HG03159 (cell line): ENCODE data around the gene WDTC1.
"Not testable (repeated sequence)": the region's sequence is repeated elsewhere in the genome, so short reads cannot be mapped to it uniquely, and the experiment has no call there.

Experiments
- ATAC-seq: cut with Tn5 transposase; IDR thresholded peaks from one replicate; pipeline ENCODE4 v1.9.1; 2021; ENCODE audit warnings: mild to moderate bottlenecking, moderate library complexity; ENCODE audit not compliant: unreplicated experiment

WDTC1 gene

GRCh38 chr1:27243665-27244064 lies 9.2 kb downstream of the WDTC1 start:
- ATAC-seq = not testable (repeated sequence)

- no peak for ATAC-seq
These were observed 11.8 kb downstream of the WDTC1 start for GRCh38 chr1:27246194-27246593.

GRCh38 chr1:27253596-27253995 lies 19.2 kb downstream of the WDTC1 start:
- ATAC-seq = no peak

GRCh38 chr1:27255136-27255535 lies 20.7 kb downstream of the WDTC1 start:
- no peak for ATAC-seq

- ATAC-seq = no peak
These were observed 22.7 kb downstream of the WDTC1 start for GRCh38 chr1:27257155-27257554.

- ATAC-seq = no peak
These were observed 24.2 kb downstream of the WDTC1 start for GRCh38 chr1:27258598-27258997.

- ATAC-seq = no peak
These were observed 32.7 kb downstream of the WDTC1 start for GRCh38 chr1:27267153-27267552.

- ATAC-seq = no peak
These were observed 34.8 kb downstream of the WDTC1 start for GRCh38 chr1:27269276-27269675.

- no peak for ATAC-seq
These were observed 39.8 kb downstream of the WDTC1 start for GRCh38 chr1:27274204-27274603.

GRCh38 chr1:27275696-27276095 lies 41.3 kb downstream of the WDTC1 start:
- ATAC-seq = no peak

- no peak for ATAC-seq
These were observed 50.2 kb downstream of the WDTC1 start for GRCh38 chr1:27284425-27285273.

GRCh38 chr1:27285274-27285660 lies 50.8 kb downstream of the WDTC1 start:
- ATAC-seq = no peak

- ATAC-seq = not testable (repeated sequence)
These were observed 51.4 kb downstream of the WDTC1 start for GRCh38 chr1:27285821-27286220.

- ATAC-seq = not testable (repeated sequence)
These were observed 54.7 kb downstream of the WDTC1 start for GRCh38 chr1:27289125-27289524.

- no peak for ATAC-seq
These were observed 56.1 kb downstream of the WDTC1 start for GRCh38 chr1:27290581-27290980.

GRCh38 chr1:27292106-27292505 lies 57.7 kb downstream of the WDTC1 start:
- ATAC-seq = no peak

GRCh38 chr1:27293915-27294314 lies 59.5 kb downstream of the WDTC1 start:
- no peak for ATAC-seq

GRCh38 chr1:27296773-27297291 lies 62.4 kb downstream of the WDTC1 start:
- no peak for ATAC-seq

- ATAC-seq = no peak
These were observed 63.5 kb downstream of the WDTC1 start for GRCh38 chr1:27297903-27298302.

GRCh38 chr1:27298632-27299384 lies 64.4 kb downstream of the WDTC1 start:
- ATAC-seq = no peak

- ATAC-seq = no peak
These were observed 65.2 kb downstream of the WDTC1 start for GRCh38 chr1:27299385-27300271.
